Peyer's patch (tissue), 4 donors: ENCODE data around the gene HES1.

Experiments used
- POLR2A ChIP-seq, 2 donors: fragments of 450-650 bp; IDR thresholded peaks; one replicate each; pipeline ENCODE4 v1.5.1; 2017; ENCODE audit warnings: antibody characterized with exemption in 2 of 2, mild to moderate bottlenecking in 2 of 2, moderate library complexity in 2 of 2
- TF ChIP-seq, protein P1 (sequence below), 6 experiments: fragments of 450-650 bp in 4 of 6; fragments of 200-600 bp in 2 of 6; sonication (generic) in 1 of 6; IDR thresholded peaks; one replicate each; pipeline ENCODE4 v1.5.1; 2017 to 2019; ENCODE audit warnings: antibody characterized with exemption in 6 of 6, mild to moderate bottlenecking in 3 of 6, moderate library complexity in 1 of 6

DNA sequence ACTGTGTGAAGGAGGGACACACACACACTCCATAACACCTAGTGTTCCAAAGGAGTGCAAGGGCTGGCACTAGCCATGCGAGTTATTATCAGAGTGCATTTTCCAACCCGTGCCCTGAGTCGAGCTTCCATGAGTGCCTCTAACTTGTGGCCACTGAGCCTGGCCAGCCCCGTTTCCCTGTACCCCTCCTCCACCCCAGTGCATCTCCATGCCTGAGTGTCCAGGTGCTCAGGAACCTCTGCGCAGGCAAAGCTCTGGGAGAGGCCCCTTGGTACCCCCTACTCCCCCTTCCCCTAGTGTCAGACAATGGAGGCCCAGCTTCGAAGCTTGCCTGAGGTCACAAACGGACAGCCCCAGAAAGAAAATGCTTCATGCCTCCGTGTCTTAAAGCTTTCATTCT is 45.2 kb upstream of the HES1 start:
- TF ChIP-seq POLR2A (IDR thresholded peaks at IDR 0.05) = no peak
- TF ChIP-seq, protein P1, sequence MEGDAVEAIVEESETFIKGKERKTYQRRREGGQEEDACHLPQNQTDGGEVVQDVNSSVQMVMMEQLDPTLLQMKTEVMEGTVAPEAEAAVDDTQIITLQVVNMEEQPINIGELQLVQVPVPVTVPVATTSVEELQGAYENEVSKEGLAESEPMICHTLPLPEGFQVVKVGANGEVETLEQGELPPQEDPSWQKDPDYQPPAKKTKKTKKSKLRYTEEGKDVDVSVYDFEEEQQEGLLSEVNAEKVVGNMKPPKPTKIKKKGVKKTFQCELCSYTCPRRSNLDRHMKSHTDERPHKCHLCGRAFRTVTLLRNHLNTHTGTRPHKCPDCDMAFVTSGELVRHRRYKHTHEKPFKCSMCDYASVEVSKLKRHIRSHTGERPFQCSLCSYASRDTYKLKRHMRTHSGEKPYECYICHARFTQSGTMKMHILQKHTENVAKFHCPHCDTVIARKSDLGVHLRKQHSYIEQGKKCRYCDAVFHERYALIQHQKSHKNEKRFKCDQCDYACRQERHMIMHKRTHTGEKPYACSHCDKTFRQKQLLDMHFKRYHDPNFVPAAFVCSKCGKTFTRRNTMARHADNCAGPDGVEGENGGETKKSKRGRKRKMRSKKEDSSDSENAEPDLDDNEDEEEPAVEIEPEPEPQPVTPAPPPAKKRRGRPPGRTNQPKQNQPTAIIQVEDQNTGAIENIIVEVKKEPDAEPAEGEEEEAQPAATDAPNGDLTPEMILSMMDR (IDR thresholded peaks at IDR 0.05) = no peak
